Activated naive CD4-positive, alpha-beta T cell treated with anti-CD3 and anti-CD28 coated beads, Interleukin-2, amount 10 ng/mL, durations not matched to agents 7 days and 5 days (primary cell): ENCODE measurements around the gene SPTB.

Source experiments
- CTCF ChIA-PET: fragments of 350-600 bp; sonication (Branson Sonifier 250); formaldehyde crosslinking; loops from one replicate; lab custom pipeline; 2021; ENCODE audit warnings: antibody characterized with exemption; lab: Charles Lee
- DNase-seq: peaks from one replicate; pipeline ENCODE4 v3.0.0-alpha.2; 2020
- H3K27ac Mint-ChIP-seq: one replicate; pipeline ENCODE4 v1.8.0; 2021; ENCODE audit warnings: mild to moderate bottlenecking, moderate library complexity, mixed read lengths
- H3K27me3 Mint-ChIP-seq: one replicate; pipeline ENCODE4 v1.8.0; 2021; ENCODE audit warnings: mild to moderate bottlenecking, mixed read lengths
- H3K36me3 Mint-ChIP-seq: one replicate; pipeline ENCODE4 v1.8.0; 2021; ENCODE audit warnings: mixed read lengths
- H3K4me1 Mint-ChIP-seq: one replicate; pipeline ENCODE4 v1.8.0; 2021; ENCODE audit warnings: mixed read lengths
- H3K4me3 Mint-ChIP-seq: one replicate; pipeline ENCODE4 v1.8.0; 2021; ENCODE audit warnings: mild to moderate bottlenecking, moderate library complexity, mixed read lengths
- H3K9me3 Mint-ChIP-seq: one replicate; pipeline ENCODE4 v1.8.0; 2021; ENCODE audit warnings: mixed read lengths

Gene SPTB

GRCh38 chr14:64704143-64704742, 175.5 kb downstream of the SPTB start, which contains the start of gene PLEKHG3:
TSS of gene PLEKHG3 (plus strand) at chr14:64704424. CDS start at chr14:64727632, 23,208 bp downstream.
- Mint-ChIP-seq H3K9me3 (no peaks in the 10 kb centered on the region), H3K27ac (no peak within 1 kb of the TSS)
- CTCF ChIA-PET: no interaction called here

DNA sequence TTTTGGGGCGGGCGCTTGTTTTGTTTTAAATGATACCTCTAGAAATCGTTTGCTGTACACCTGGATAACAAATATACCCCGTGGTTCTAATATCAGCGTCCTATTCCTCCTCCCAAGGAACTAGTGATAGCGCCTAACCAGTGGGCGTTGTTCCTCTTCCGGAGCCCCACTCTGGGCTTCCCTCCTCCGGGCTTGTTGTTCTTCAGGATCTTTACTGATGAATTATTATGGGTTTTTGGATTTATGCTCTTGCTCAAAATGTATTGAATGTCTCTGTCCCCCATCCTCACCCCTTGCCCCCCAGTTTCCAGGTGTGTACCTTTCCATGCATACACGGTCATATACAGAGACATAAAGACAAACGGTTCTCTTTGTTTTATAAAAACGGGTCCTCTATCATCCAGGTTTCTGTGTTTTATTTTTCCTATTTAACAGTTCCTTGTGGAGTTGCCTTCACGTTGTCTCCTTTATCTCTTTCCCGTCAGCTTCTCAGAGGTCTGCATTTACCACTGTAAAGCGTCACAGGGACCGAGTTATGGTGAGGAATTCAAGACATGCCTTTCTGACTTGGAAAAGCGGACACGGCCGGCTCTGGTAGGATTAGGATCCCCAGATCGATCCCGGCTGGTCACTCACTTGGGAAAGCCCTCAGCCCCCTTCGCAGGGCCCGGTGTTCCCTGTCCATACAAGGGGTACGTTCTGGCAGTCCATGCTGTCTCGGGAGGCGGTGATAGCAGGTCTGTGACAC, 176.1 kb downstream of the SPTB start:
- peak overlapping the region; percentile 73 for H3K4me3 Mint-ChIP-seq
- H3K36me3 Mint-ChIP-seq: peaks cover 4% of the 10 kb centered on the region
- no peak overlapping the region for H3K27ac Mint-ChIP-seq
- no peaks in the 10 kb centered on the region for H3K9me3 Mint-ChIP-seq
- CTCF ChIA-PET: no interaction called here
- peaks cover 66% of the 10 kb centered on the region for H3K4me1 Mint-ChIP-seq
- DNase-seq: no peak
- H3K27me3 Mint-ChIP-seq: peaks cover 88% of the 10 kb centered on the region

More at GRCh38 chr14:64704143-64704742, 175.5 kb downstream of the SPTB start, which contains the start of gene PLEKHG3:
- peak; percentile 53 for DNase-seq
- Mint-ChIP-seq H3K4me3 (peak within 1 kb of the TSS; percentile 73), H3K4me1 (peaks cover 66% of the 10 kb centered on the region), H3K27me3 (peaks cover 88% of the 10 kb centered on the region), H3K36me3 (peaks cover 8% of the 10 kb centered on the region)

- H3K4me3 Mint-ChIP-seq: peak overlapping the region; percentile 73
- H3K9me3 Mint-ChIP-seq: no peaks in the 10 kb centered on the region
- peak; percentile 68 for DNase-seq
- H3K27ac Mint-ChIP-seq: no peak overlapping the region
- CTCF ChIA-PET: no interaction called here
- peaks cover 90% of the 10 kb centered on the region for H3K27me3 Mint-ChIP-seq
- H3K36me3 Mint-ChIP-seq: peaks cover 4% of the 10 kb centered on the region
- H3K4me1 Mint-ChIP-seq: peaks cover 65% of the 10 kb centered on the region
Observed at GRCh38 chr14:64702493-64703394, 177.0 kb downstream of the SPTB start.

GRCh38 chr14:64701660-64702059, 178.0 kb downstream of the SPTB start:
- CTCF ChIA-PET: no interaction called here
- Mint-ChIP-seq H3K4me1 (peaks cover 62% of the 10 kb centered on the region), H3K4me3 (no peak overlapping the region), H3K9me3 (no peaks in the 10 kb centered on the region), H3K36me3 (peaks cover 4% of the 10 kb centered on the region), H3K27me3 (peaks cover 91% of the 10 kb centered on the region), H3K27ac (no peak overlapping the region)
- no peak for DNase-seq

DNA sequence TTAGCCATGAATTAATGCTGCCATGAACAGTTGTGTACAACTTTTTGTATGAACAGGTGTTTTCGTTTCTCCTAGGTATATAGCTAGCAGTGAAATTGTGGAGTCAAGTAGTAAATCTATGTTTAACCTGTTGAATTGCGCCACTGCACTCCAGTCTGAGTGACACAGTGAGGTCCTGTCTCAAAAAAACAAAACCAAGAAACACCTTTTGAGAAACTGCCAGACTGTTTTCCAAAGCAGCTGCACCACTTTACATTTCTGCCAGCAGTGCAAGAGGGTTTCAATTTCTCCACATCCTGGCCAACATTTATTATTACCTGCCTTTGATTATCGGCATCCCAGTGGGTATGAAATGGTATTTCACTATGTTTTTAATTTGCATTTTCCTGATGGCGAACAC, 178.8 kb downstream of the SPTB start:
- Mint-ChIP-seq H3K27me3 (peaks cover 90% of the 10 kb centered on the region), H3K4me1 (peaks cover 67% of the 10 kb centered on the region), H3K4me3 (no peak overlapping the region), H3K27ac (no peak overlapping the region), H3K9me3 (no peaks in the 10 kb centered on the region), H3K36me3 (peaks cover 2% of the 10 kb centered on the region)
- CTCF ChIA-PET: interaction anchor here (0.9 kb wide), 1 partner anchor 12 kb away, joined by 4 read pairs; no protein-coding TSS in a partner anchor
- no peak for DNase-seq

DNA sequence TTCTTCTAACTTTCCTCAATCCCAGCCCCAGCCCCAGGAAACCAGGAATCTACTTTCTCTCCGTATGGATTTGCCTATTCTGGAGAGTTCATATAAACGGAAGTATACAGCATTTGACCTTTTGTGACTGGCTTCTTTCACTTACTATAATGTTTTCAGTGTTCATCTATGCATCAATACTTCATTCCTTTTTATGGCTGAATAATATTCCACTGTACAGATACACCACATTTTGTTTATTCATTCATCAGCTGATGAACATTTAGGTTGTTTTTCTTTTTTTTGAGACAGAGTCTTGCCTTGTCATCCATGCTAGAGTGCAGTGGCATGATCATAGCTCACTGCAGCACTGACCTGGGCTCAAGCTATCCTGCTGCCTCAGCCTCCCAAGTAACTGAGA, 179.4 kb downstream of the SPTB start:
- CTCF ChIA-PET: interaction anchor here (0.9 kb wide), 1 partner anchor 11 kb away, joined by 4 read pairs; no protein-coding TSS in a partner anchor
- Mint-ChIP-seq H3K4me1 (peaks cover 60% of the 10 kb centered on the region), H3K27ac (no peak overlapping the region), H3K36me3 (no peaks in the 10 kb centered on the region), H3K9me3 (no peaks in the 10 kb centered on the region), H3K27me3 (peaks cover 84% of the 10 kb centered on the region), H3K4me3 (no peak overlapping the region)
- no peak for DNase-seq

DNA sequence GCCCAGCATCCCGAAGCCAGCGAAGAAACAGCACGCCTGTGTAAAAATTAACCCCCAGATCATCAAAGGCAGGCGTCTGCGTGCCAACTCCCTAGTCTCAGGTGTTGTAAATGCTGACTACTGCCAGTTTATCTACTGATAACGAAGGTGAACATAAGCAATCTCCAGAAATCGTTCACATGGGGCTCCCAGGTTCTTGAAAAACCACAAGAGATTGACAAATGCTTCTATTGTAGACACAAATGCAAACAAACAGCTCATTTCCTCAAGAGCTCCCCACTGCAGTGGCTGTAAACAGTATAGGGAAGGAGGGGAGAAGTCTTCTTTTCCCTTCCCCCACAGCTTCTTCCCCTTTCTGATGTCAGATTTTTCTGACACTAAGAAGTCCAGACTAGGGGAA, 180.8 kb downstream of the SPTB start:
- H3K27me3 Mint-ChIP-seq: peaks cover 82% of the 10 kb centered on the region

DNA sequence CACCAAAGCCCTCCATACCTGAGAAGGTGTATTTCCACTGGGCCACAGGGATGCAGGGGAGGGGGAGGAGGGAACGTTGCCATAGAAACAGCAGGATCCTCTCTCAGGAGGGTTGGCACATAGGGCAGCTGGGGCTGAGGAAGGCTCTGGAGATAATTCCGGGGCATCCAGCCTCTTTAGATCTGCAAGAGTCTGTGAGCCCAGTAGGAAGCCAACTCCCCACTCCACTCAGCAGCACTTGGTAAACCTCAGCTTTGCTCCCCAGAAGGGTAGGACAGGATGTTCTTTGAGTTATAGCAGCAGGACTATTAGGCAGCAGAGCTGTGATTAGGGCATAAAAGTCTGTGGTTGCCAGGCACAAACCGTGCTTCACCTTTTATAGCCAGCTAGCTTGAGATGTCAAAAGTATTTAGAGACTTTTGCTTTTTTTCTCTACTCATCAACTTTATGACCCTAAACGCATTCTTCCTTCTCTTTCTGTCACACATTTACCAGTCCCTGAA, 183.3 kb downstream of the SPTB start:
- no peak overlapping the region for H3K4me3 Mint-ChIP-seq
- H3K36me3 Mint-ChIP-seq: no peaks in the 10 kb centered on the region
- DNase-seq: peak; percentile 30
- H3K9me3 Mint-ChIP-seq: no peaks in the 10 kb centered on the region
- peaks cover 49% of the 10 kb centered on the region for H3K4me1 Mint-ChIP-seq
- CTCF ChIA-PET: no interaction called here
- peaks cover 75% of the 10 kb centered on the region for H3K27me3 Mint-ChIP-seq
- H3K27ac Mint-ChIP-seq: no peak overlapping the region

More for the DNA sequence above, 180.8 kb downstream of the SPTB start:
- Mint-ChIP-seq H3K9me3 (no peaks in the 10 kb centered on the region), H3K36me3 (no peaks in the 10 kb centered on the region), H3K27ac (peak overlapping the region; percentile 74), H3K4me1 (peaks cover 57% of the 10 kb centered on the region), H3K4me3 (no peak overlapping the region)
- DNase-seq: peak; percentile 26
- CTCF ChIA-PET: interaction anchor here (0.7 to 1.8 kb wide), 5 partner anchors 9 to 62 kb away, joined by 3 to 6 read pairs (median 4); no protein-coding TSS in a partner anchor
